Epithelial cell of prostate (primary cell): ENCODE measurements around the gene DIO1.
A peak's percentile ranks its signal among the peaks of the same experiment; 100 is the strongest.
"Not testable (repeated sequence)": the region's sequence is repeated elsewhere in the genome, so short reads cannot be mapped to it uniquely, and the experiment has no call there.

ENCODE experiments used
- DNase-seq: peaks from one replicate; pipeline ENCODE4 v3.0.0-alpha.2; 2011; ENCODE audit warnings: low read depth, low spot score
- H3K27ac ChIP-seq: fragments of 450-650 bp; 2 replicates; pipeline ENCODE4 v1.5.1; 2017; ENCODE audit warnings: mild to moderate bottlenecking

The DIO1 gene

DNA sequence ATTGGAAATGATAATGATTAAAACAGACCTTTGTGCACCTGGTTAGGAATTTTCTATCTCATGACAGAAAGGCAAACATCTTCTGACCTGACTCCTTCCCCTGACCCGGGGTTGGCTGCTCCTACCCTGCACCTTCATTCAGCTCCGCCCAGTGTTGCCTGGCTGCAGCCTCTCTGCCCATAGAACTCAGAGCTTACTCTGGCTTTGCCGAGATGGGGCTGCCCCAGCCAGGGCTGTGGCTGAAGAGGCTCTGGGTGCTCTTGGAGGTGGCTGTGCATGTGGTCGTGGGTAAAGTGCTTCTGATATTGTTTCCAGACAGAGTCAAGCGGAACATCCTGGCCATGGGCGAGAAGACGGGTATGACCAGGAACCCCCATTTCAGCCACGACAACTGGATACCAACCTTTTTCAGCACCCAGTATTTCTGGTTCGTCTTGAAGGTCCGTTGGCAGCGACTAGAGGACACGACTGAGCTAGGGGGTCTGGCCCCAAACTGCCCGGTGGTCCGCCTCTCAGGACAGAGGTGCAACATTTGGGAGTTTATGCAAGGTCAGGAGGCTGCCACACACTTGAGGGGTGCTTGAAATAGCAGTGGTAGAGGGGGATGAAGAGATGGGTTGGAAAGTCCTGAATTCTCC, at the start of gene DIO1:
TSS of gene DIO1 (plus strand) at position 189 of the 638 bp plus-strand sequence. CDS start at position 213, 24 bp downstream.
- no peak within 1 kb of the TSS for H3K27ac ChIP-seq
- DNase-seq: no peak

GRCh38 chr1:53847980-53848379, 46.0 kb upstream of the DIO1 start:
- H3K27ac ChIP-seq: no peak overlapping the region
- no peak for DNase-seq

DNA sequence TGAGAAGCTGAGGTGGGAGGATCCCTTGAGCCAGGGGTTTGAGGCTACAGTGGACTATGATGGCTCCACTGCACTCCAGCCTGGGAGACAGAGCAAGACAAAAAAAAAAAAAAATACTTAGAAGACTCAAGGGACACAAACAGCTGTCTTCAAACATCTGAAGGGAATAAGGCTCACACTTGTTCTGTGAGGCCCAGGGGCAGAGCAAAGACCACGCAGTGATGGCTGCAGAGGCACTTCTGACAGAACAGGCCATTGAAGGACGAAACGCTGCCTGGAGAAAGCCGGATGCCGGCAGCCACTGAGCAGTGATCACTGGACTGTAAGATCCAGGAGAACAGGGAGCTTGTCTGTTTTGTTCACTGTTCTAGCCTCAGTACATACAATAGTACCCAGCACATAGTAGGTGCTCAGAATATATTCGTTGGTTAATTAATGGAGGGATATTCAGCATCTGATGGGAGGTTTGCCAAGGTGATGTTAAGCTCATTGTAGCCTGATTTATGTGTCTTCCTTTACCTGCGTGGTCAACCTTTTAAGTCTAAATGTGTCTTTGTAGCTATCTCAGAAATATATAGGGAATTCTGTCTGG, 43.8 kb upstream of the DIO1 start:
- no peak overlapping the region for H3K27ac ChIP-seq
- DNase-seq: no peak

DNA sequence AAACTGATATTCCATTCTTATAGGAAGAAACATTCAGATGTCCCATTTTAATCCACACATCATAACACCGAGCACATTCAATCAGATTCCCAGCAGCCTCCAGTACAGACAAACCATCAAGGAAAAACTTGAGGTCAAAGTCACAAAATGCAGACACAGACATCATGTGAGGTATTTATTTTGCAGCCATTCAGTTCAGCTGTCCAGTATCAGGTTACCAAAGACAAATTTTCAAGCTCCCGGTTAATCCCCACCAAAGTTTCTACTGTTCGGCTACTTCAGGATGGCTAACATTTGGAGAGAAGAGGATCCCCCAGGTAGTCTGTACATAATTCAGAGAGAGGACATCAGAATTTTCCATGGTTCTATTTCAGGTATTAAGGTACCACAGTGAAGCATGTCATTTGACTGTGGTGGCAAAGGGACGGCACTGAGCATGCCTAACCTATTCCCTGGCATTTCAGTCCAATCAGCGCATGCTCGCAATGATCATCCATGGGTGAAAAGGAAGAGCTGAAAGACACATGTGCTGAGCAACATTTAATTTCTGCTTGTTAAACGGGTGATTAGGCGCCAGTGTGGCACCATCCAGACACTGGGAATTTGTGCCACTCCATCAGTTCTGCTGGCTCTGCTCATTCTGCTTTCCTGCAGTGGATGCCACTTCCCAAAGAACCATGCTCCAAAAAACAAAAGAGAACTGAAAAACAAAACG, 42.3 kb upstream of the DIO1 start:
- DNase-seq: no peak
- no peak overlapping the region for H3K27ac ChIP-seq

GRCh38 chr1:53860967-53861411, 33.0 kb upstream of the DIO1 start:
- H3K27ac ChIP-seq: no peak overlapping the region
- DNase-seq: no peak

- H3K27ac ChIP-seq: no peak overlapping the region
- DNase-seq: no peak
Measured at GRCh38 chr1:53862507-53862906, 31.5 kb upstream of the DIO1 start.

- no peak overlapping the region for H3K27ac ChIP-seq
- no peak for DNase-seq
Measured at GRCh38 chr1:53868565-53868964, 25.4 kb upstream of the DIO1 start.

DNA sequence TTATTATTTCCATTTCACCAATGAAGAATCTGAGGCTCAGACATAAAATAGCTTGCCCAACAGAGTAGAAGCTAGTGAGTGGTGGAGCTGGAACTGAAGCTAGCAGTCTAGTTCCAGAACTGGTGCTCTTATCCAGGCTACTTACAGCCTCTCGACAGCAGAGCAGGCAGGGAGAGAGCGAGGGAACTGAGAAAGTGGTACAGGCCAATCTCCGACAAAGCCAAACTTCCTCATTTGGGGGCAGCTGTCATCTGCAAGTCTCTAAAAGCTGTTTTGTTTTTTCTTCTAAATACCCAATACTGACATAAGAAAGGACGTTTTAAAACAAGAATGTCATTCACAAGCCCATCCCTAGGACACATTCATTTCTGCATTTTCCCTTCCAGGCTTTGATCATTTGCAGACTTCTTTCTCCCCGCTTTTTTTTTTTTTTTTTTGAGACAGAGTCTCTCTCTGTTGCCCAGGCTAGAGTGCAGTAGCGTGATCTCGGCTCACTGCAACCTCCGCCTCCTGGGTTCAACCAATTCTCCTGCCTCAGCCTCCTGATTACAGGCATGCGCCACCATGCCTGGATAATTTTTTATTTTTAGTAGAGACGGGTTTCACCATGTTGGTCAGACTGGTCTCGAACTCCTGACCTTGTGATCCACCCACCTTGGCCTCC, 24.4 kb upstream of the DIO1 start:
- DNase-seq: no peak
- no peak overlapping the region for H3K27ac ChIP-seq

GRCh38 chr1:53871221-53871620, 22.8 kb upstream of the DIO1 start:
- no peak for DNase-seq
- no peak overlapping the region for H3K27ac ChIP-seq

DNA sequence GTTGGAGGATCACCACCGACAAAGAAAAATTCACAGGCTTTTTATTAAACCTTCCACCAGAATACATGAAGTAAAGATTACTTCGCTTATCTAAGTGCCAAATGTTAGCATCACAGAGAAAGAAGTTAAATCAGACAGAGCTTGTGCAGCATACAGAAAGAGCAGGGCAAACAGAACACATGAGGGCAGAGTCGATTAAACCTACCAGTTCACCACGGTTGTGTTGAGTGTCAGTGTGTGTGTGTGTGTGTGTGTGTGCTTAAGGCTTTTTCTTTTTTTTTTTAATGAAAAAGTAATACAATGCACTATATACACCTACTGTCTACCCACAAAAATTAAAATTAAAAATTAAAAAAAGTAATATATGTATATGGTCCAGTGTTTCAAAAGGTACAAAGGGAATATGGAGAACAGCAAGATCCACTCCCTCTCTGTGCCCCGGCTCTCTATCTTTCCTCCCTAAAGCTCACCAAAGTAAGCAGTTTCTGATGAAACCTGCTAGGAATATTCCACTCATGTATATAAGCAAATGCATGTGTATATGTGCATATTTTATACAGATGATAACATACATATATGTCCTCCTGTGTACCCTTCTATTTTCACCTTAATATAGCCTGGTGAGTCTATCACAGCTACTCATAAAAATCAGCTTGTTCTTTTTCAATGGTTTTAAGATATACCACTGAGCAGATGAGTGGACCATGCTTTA, 22.1 kb upstream of the DIO1 start:
- DNase-seq: no peak
- H3K27ac ChIP-seq: no peak overlapping the region

DNA sequence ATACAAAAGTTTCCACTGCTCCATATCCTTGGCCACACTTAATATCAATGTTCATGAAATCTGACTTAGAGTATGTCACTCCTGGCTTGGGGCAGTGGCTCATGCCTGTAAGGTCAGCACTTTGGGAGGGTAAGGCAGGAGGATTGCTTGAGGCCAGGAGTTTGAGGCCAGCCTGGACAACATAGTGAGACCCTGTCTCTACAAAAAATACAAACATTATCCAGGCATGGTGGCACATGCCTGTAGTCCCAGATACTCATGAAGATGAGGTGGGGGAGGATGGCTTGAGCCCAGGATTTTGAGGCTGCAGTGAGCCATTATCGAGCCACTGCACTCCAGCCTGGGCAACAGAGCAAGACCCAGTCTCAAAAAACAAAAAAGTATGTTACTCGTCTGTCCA, 18.8 kb upstream of the DIO1 start:
- not testable (repeated sequence) for H3K27ac ChIP-seq, DNase-seq

GRCh38 chr1:53878492-53879105, 15.4 kb upstream of the DIO1 start:
- DNase-seq: no peak
- no peak overlapping the region for H3K27ac ChIP-seq

GRCh38 chr1:53881853-53882252, 12.1 kb upstream of the DIO1 start:
- not testable (repeated sequence) for DNase-seq, H3K27ac ChIP-seq

DNA sequence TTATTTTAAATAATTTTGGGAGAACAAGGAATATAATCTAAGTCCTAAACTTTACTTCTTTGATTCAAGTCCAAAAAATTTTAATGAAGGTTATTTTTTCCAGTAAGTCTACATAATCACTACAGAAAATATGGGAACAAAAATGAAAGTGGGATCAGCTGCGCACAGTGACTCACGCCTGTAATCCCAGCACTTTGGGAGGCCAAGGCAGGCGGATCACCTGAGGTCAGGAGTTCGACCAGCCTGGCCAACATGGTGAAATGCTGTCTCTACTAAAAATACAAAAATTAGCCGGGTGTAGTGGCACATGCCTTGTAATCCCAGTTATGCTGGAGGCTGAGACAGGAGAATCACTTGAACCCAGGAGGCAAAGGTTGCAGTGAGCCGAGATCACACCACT, 10.4 kb upstream of the DIO1 start:
- DNase-seq, H3K27ac ChIP-seq: not testable (repeated sequence)

DNA sequence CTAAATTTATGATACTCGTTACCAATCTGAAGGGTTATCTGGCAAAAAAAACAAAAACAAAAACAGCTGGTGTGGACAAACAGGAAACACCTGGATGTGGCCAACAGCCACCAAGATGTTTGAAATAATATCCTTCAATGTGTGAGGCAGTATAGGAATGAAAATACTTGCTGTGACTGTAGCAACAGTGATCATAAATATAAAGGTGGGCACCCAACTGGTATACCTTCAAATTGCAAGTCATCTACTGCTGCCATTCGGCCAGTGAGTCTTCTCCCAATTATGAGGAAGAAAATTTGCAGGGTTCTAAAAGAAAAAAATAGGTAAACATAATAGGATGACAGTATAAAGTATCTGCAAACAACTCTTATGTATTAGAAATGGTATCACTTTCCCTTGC, 5.3 kb upstream of the DIO1 start:
- DNase-seq: no peak
- H3K27ac ChIP-seq: no peak overlapping the region

GRCh38 chr1:53889304-53890298, 4.4 kb upstream of the DIO1 start, which contains the start of gene YIPF1:
Gene YIPF1 (minus strand): TSS chr1:53889797. CDS start chr1:53888937, 860 bp downstream.
- H3K27ac ChIP-seq: peak within 1 kb of the TSS; percentile 78
- peak; percentile 60 for DNase-seq

DNA sequence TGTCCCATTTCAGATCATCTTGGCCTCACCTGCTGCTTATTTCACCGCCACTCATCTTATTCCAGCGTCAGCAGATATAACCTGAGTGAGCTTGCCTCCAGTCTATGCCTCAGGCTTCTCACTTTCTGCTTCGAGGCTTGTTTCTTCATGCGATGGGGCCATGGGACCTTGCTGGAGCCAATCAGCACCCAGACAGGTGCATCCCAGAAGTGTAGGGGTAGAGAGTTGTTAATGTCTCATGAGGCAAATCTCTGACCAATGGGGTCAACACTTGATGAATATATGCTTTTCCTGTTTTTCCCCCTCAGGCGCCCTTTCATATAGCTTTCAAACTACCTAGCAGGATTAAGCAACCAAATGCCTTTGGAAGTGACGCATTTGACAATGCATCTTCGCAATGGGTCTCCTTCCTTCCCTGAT, 3.5 kb upstream of the DIO1 start:
- DNase-seq: no peak
- H3K27ac ChIP-seq: peak overlapping the region; percentile 78

DNA sequence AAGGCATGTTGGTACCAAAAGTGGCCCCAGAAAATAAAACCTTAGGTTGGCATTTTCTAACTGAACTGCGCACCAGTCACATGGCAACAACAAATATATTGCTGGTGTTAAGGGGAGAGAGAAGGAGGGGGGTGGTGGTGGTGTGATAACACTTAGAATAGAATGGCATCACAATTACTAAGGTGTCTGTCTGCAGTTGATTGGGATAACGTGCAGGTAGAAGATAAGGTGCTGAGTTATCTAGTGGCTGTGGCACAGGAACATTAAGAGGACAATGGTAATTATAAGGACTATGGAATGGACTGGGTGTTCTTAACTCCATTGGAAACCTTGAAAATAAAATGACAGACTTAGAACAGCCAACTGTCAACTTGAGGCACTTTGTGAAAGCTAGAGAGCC, 3.0 kb upstream of the DIO1 start:
- no peak for DNase-seq
- H3K27ac ChIP-seq: no peak overlapping the region

- DNase-seq: no peak
- H3K27ac ChIP-seq: no peak overlapping the region
Measured at GRCh38 chr1:53891678-53892077, 2.3 kb upstream of the DIO1 start.
